ENCODE measurements around the gene SNAI3.
A peak's percentile ranks its signal among the peaks of the same experiment; 100 is the strongest.
"Not testable (repeated sequence)": the region's sequence is repeated elsewhere in the genome, so short reads cannot be mapped to it uniquely, and the experiment has no call there.

SNAI3 gene

GRCh38 chr16:88669980-88670379 is 16.3 kb downstream of the SNAI3 start:
- no peak for DNase-seq (ENCODE audit: low read depth in 2 of 2)

DNA sequence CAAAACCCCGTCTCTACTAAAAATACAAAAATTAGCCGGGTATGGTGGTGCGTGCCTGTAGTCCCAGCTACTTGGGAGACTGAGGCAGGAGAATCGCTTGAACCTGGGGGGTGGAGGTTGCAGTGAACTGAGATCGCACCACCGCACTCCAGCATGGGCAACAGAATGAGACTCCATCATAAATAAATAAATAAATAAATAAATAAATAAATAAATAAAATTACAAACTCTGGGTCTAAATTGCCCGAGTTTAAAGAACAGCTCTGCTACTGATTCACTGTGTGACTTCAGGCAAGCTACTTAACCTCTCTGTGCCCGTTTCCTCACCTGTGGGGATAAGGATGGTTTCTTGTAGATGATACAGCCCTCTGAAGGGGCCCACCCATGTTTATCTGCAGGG is 16.8 kb downstream of the SNAI3 start:
- DNase-seq (ENCODE audit: low read depth in 2 of 2): not testable (repeated sequence)

DNA sequence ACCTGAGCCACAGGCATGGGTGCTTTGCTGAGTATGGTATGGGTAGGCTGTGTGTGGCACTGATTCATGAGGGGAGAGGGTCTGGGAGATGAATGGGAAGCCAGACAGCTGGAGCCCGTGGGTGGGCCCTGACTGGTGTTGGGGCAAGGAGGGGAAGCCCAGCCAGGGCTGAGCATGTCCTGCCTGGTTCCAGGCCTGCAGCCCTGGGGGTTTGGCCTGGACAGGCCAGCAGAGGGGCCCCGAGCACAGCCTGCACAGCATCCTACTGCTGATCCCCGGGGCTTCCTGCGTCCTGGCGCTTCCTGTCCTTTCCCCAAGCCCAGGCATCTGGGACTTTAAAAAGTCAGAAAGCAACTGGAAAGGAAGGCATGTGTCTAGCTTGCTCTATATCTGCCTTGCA is 18.8 kb downstream of the SNAI3 start:
- no peak for DNase-seq (ENCODE audit: low read depth in 2 of 2)

DNA sequence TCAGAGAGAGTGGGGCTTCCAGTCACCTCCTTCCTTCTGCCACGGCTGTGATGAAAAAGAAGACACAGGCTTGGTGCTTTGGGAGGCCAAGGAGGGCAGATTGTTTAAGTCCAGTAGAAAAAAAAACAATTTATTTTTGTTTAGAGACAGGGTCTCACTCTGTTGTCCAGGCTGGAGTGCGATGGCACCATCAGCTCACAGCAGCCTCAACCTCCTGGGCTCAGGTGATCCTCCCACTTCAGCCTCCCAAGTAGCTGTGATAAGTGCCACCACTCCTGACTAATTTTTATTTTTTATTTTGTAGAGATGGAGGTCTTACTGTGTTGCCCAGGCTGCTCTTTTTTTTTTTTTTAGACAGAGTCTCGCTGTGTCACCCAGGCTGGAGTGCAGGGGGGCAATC is 20.7 kb downstream of the SNAI3 start:
- no peak for DNase-seq (ENCODE audit: low read depth in 2 of 2)

DNA sequence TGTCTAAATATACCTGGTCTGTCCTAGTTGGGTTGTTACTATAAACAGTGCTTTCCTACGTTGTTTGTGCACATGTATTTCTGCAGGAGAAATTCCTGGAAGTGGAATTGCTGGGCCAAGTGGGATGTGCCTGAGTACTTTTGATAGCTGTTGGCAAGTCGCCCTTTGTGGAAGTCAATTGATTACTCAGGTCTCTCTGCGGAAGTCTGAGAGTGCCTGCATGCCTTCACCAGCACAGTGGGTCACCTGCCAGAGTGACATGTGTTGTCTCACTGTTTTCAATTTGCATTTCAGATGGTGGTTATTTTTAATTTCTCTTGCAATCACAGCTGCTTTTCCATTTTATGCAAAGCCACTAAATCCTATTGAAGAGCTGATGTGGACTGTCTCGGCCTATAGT is 21.2 kb downstream of the SNAI3 start:
- no peak for DNase-seq (ENCODE audit: low read depth in 2 of 2)

GRCh38 chr16:88662843-88663606 is 23.3 kb downstream of the SNAI3 start, which contains the start of gene MVD:
MVD (minus strand) TSS chr16:88663091; CDS start chr16:88663080, 11 bp downstream.
- DNase-seq (ENCODE audit: low read depth in 2 of 2): peak; percentile 90 to 95

DNA sequence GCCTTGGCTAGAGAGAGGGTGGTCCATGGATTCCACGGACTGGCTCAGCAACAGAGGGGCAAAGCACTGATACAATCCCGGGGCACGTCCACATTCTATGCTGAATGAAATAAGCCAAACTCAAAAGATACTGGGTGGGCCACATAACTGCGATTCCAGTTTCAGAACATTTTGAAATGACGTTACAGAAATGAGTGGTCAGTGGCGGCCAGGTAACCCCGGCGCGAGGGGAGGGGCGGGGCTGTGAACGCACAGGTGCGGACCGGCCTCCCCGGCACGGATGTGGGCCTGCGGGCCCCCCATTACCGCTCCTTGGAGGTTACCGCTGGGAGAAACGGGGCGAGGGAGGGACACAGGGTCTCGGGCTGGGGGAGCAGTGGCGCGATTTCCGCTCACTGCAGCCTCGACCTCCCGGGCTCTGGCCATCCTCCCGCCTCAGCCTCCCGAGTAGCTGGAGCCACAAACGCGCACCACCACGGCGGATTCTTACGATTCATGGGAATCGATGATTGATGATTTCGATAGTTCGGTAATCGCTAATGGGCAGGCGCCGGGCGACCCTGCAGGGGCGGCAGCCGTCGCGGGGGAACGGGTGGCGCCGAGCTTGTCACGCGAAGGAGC is 24.0 kb downstream of the SNAI3 start:
- DNase-seq (ENCODE audit: low read depth in 2 of 2): no peak

- DNase-seq (ENCODE audit: low read depth in 2 of 2): no peak
Measured at GRCh38 chr16:88661468-88661867, 24.8 kb downstream of the SNAI3 start.

GRCh38 chr16:88659160-88659559 is 27.1 kb downstream of the SNAI3 start:
- DNase-seq (ENCODE audit: low read depth in 2 of 2): no peak

DNA sequence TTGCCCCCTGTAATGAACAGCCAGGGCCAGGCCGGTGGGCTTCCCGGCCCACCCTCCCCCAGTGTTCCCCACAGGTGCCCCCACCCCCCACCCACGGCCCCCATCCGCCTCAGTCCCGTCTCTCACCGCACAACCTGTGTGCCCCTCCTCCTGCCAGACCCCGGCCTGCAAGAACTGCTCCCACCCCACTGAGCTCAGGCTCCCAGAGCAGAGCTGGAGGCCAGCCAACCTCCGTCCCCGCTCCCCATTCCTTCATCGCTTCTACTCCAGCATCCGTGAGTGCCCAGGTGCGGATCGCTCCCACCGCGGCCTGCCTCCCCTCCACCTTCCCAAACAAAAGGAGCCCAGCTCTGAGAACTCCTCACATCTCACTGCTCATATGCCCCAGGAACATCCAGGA is 27.6 kb downstream of the SNAI3 start:
- DNase-seq (ENCODE audit: low read depth in 2 of 2): no peak

GRCh38 chr16:88657371-88657770 is 28.9 kb downstream of the SNAI3 start:
- DNase-seq (ENCODE audit: low read depth in 2 of 2): no peak

- DNase-seq (ENCODE audit: low read depth in 2 of 2): no peak
Measured at GRCh38 chr16:88656291-88656980, 29.9 kb downstream of the SNAI3 start.

DNA sequence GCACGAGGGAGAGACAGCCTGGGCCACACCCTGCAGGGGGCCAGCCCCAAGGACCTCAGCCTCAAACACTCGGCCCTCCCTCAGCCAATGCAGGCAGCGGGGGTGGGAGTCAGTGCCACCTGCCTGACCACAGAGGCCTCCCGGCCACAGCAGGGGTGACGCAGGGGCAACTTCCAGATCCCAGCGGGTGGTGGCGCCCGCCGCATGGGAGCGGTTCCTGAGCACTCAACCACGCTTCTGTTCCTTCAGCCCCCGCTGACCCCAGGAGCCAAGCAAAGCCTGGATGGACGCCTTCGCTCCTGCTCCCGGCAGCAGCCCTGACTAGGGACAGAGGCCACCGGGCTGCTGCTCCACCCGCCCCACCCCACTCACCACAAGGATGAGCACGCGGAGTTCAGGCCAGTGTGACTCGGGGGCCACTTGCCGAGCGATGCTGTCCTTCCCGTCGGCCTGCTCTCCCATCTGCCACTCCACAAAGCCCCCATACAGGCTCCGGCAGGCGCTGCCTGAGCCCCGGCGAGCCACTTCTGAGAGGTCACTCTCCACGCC is 30.5 kb downstream of the SNAI3 start:
- DNase-seq (ENCODE audit: low read depth in 2 of 2): no peak

DNA sequence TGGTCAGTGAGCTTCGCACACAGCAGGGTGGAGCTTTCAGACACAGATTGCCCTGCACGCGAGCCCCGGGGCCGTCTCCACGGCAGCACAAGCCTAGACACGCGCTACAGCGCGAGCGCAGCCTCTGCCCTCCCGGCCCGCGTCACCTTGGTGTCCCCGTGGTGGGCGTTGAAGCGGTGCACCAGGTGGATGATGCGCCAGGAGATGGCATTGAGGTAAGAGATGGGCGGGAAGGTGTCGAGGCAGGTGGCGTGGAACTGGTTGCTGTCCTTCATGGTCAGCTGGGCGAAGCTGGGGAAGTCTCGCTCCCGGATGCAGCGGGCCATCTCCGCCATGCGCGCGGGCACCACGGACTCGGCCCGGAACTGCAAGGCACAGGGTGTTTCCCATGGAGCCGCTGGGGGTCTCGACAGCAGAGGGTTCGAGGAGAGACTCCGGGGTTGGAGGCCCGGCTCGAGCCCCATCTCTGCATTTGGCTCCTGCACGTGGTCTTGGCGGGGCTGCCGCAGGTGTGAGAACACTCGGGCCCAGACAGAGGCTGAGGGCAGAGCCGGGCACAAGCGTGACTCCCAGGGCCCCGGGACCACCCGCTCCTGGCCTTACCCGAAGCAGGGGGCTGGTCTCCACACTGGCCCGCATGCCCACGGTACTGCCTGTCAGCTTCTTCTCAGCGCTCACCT is 31.1 kb downstream of the SNAI3 start:
- DNase-seq (ENCODE audit: low read depth in 2 of 2): no peak

GRCh38 chr16:88654363-88655052 is 31.8 kb downstream of the SNAI3 start:
- no peak for DNase-seq (ENCODE audit: low read depth in 2 of 2)

DNA sequence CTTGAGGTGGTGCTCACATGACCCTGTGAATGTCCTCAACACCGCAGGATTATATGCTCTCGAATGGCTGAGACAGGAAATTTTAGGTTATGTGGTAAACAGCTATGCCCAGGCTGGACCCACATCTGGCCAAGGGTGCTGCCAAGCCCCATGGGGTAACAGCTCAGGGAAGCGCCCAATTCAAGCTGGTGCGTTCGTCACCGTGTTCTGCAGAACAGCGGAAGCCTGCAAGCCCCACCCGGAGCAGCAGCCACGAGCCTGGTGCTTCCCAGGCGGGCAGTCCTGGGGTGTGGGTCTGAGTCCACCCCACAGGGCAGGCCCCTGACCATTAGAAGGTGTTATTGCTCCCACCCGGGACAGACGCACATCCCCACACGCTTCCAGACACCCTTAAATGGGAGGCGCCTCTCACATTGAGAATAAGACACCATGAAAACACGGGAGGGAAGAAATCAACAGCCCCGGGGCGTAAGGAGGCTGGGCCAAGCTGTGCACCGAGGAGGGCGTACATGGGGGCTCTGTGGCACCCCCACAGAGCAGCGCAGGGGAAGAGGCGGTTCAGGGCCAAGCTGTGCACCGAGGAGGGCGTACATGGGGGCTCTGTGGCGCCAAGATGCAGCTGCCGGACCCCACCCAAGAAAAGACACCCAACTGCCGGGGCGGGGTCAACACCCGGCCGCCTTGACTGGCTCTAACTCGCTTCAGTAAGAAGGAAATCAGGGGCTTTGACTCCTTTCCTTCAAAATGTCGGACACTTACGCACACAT is 32.5 kb downstream of the SNAI3 start:
- no peak for DNase-seq (ENCODE audit: low read depth in 2 of 2)

DNA sequence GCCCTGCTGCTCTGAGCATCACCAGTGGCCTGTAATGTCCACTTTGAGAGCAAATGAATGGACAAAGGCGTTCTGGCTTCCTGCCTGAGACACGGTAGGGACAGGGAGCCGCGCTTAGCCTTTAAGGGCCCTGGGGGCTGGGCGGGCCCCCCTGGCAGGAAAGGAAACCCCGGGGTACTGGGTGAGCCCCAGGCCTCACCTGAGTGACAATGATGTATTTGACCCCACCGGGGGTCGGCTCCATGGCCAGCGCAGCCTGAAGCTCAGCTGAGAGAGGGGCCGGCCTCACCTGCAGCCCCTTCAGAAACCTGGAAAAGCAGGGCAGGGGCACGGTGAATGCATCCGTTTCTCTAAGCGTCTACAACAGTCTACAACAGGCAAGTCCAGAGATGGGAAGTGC is 33.2 kb downstream of the SNAI3 start:
- no peak for DNase-seq (ENCODE audit: low read depth in 2 of 2)

GRCh38 chr16:88652762-88653063 is 33.6 kb downstream of the SNAI3 start:
- no peak for DNase-seq (ENCODE audit: low read depth in 2 of 2)

GRCh38 chr16:88651989-88652761 is 34.1 kb downstream of the SNAI3 start:
- no peak for DNase-seq (ENCODE audit: low read depth in 2 of 2)
